ENCODE data around the gene RFTN1.

RFTN1 gene

DNA sequence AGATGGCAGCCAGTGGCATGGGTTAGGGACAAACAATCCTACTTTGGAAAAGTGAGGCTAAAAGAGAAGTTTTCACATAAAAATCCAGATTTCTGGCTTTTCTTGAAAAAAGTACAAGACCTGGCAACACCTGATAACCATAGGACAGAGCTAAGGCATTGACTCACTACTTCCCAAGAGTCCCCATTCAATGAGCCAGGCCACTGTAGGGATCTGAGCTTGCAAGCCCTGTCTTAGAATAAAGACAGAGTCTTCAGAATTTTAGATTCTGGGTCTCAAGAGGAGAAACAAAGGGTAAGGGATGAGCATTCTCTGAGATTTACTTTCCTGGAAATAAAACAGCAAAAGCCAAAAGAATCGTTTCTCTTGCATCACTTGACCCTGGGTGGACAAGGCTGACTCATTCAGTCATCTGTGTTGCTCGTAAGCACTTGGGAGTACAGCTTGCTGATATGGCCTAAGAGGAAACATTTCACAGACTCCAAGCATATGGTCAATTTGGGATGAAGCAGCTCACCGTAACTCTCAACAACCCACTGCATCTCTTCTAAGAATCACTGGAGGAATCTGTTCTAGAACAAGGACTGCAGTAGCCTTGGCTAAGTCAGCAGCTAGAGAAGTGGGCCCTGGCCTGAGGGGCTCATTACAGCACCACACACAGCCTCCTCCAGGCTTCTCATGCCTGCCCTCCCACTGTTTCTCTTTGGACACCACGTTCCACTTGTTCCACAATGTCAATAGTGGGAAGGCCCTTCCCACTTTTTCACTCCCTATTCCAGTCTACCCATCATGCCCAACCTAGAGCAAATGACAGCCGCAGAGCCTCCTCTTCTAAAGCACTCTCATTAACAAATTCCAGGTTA is 86.2 kb downstream of the RFTN1 start:
- peak; percentile 94 to 96 for DNase-seq (ENCODE audit: low read depth in 2 of 2)
- TF ChIP-seq, protein P1, sequence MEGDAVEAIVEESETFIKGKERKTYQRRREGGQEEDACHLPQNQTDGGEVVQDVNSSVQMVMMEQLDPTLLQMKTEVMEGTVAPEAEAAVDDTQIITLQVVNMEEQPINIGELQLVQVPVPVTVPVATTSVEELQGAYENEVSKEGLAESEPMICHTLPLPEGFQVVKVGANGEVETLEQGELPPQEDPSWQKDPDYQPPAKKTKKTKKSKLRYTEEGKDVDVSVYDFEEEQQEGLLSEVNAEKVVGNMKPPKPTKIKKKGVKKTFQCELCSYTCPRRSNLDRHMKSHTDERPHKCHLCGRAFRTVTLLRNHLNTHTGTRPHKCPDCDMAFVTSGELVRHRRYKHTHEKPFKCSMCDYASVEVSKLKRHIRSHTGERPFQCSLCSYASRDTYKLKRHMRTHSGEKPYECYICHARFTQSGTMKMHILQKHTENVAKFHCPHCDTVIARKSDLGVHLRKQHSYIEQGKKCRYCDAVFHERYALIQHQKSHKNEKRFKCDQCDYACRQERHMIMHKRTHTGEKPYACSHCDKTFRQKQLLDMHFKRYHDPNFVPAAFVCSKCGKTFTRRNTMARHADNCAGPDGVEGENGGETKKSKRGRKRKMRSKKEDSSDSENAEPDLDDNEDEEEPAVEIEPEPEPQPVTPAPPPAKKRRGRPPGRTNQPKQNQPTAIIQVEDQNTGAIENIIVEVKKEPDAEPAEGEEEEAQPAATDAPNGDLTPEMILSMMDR (IDR thresholded peaks at IDR 0.05; ENCODE audit: low read depth, low read length) = no peak

GRCh38 chr3:16426665-16427064 is 86.8 kb downstream of the RFTN1 start:
- TF ChIP-seq, protein P1 (IDR thresholded peaks at IDR 0.05; ENCODE audit: low read depth, low read length) = no peak
- peak; percentile 15 to 39 for DNase-seq (ENCODE audit: low read depth in 2 of 2)
- H3K4me3 ChIP-seq (replicated peaks in 1 of 2; ENCODE audit: low read depth in 2 of 2, low read length in 2 of 2) = no peak overlapping the region

More for the DNA sequence above, 86.2 kb downstream of the RFTN1 start:
- H3K4me3 ChIP-seq (replicated peaks in 1 of 2; ENCODE audit: low read depth in 2 of 2, low read length in 2 of 2) = no peak overlapping the region

DNA sequence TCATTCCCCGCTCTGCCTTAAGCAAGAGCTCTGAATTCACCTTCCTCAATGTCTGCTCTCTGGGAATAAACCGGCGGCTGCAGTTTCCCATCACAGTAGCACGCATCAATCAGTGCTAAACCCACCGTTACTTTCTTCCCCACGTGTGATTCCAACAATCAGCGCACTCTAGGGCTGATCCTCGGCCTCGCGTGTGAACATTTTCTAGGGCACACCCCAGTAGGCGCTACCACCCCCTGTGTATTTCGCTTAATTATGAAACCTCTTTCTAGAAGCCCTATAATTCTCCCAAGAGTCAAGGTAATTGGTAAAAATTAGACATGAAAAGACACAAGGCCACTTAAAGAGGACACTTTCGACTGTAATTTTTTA is 87.5 kb downstream of the RFTN1 start:
- TF ChIP-seq, protein P1 (IDR thresholded peaks at IDR 0.05; ENCODE audit: low read depth, low read length) = no peak
- no peak for DNase-seq (ENCODE audit: low read depth in 2 of 2)
- H3K4me3 ChIP-seq (replicated peaks in 1 of 2; ENCODE audit: low read depth in 2 of 2, low read length in 2 of 2) = no peak overlapping the region

DNA sequence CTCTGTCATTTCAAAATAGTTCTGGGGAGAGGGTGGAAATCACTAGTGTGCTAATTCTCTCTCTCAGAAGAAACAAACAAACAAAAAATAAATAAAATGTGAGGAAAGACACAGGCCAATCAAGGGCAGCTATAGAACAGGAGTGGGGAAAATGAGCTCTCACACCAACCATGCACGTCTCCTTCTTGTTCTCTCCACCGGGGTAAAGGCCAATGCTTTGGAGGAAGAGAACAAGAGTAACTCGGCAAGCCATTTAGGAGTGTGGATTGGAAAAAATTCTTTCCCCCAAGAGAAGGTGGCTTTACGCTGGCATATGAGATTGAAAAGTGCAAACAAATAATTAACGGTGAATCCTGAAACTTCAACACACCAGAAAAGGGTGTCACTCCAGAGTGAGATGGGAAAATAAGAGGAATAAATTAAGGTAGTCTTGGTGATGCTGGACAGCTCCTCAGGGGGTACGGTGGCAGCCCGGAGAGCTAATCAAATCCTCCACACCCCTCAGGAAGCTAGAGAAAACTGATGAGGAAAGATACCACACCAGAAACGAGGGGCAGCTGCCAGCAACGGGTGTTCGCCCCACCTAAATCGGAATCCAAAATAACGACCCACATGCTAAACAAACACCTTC is 88.0 kb downstream of the RFTN1 start:
- no peak for DNase-seq (ENCODE audit: low read depth in 2 of 2)
- TF ChIP-seq, protein P1 (IDR thresholded peaks at IDR 0.05; ENCODE audit: low read depth, low read length) = no peak
- no peak overlapping the region for H3K4me3 ChIP-seq (replicated peaks in 1 of 2; ENCODE audit: low read depth in 2 of 2, low read length in 2 of 2)

DNA sequence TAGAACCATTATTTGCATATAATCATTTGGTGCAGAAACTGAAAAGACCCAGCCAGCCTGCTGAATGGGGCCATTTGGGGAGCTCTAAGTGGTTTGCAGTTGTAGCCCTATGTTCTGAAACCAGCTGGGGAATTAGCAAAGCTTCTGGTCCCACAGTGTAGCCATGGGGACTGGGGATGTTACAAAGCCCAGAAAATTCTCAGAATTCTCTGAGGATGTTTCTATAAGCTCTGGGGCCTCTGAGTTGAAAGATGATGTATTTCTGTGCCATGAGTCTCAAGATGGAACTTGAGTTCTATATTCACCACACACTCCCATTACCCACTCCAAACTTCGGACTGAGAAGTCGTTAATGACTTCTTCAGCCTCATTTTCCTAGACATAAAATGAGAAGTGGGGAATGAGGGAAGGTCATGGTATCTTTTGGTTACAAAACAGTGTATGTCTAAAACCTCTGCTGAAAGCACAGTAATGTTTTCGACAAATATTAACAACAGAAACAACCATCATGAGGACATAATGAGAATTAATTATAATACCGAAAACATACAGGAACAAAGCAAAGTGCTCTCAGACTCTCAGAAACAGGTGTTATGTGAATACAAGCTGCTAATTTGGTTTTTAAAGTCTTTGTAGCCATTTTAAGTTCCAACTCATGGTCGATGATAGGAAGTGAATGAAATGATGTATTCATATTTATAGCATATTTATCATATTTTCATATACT is 89.4 kb downstream of the RFTN1 start:
- DNase-seq (ENCODE audit: low read depth in 2 of 2) = no peak

DNA sequence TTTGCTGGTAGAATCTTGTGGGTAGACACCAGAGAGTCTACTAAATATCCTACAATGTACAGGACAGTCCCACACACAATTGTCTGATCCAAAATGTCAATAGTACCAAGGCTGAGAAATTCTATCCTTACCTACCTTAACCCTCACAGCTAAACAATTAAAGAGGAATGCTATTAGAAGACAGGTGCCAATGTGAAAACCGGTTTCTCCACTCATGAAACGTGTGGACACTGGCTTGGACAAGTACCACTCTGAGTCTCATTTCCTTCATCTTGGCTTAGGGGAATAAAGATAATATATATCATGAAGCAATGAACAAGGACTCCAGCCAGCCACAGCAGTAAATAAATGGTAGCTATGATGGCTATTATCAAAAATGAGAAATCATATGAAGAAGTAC is 90.2 kb downstream of the RFTN1 start:
- no peak overlapping the region for H3K4me3 ChIP-seq (replicated peaks in 1 of 2; ENCODE audit: low read depth in 2 of 2, low read length in 2 of 2)
- DNase-seq (ENCODE audit: low read depth in 2 of 2) = no peak
- TF ChIP-seq, protein P1 (IDR thresholded peaks at IDR 0.05; ENCODE audit: low read depth, low read length) = no peak

More for the DNA sequence above, 89.4 kb downstream of the RFTN1 start:
- TF ChIP-seq, protein P1 (IDR thresholded peaks at IDR 0.05; ENCODE audit: low read depth, low read length) = no peak
- no peak overlapping the region for H3K4me3 ChIP-seq (replicated peaks in 1 of 2; ENCODE audit: low read depth in 2 of 2, low read length in 2 of 2)
